ENCODE results near the gene MTA1.

DNA sequence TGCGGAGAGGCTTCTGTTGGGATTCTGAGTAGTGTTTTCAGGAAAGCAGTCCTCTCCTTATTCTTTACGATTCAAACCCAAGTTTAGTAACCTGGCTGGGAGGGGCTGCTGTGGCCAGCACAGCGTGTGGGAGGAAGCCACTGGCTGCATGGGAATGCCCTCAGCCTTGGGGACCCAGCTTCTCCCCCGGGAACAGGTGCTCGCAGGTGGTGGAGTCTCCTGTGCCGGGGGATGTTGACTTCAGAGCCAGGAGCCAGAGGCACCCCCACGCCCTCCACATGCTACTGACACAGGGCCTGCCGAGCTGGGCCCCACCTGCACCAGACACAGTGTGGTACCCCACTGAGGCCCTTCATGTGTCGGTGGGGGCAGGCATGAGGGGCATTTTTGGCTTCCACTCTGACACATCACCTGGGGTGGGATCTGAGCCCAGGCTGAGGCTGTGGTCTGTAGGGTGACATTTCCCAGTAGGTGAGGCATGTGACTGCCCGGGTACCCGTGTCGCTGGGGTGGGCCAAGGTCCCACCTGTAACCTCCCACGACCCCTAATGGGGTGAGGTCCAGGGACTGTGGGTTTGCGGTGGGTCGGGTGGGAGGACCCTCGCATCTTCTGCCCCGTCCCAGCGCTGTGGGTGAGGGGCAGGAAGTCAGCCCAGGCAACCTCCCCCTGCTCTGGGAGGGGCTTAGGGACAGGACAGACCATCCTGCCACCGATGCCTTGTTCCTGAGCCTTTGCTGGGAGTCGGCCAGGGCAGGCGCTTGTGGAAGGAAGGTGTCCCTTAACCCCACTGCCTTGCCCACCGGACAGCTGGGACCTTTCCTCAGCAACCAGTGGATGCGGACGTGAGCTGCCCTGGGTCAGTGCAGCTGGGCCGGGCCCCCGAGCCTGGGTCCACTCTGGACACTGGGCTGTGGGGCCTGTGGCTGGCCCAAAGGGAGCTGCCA, 26.5 kb downstream of the MTA1 start:
- TF ChIP-seq, protein P1, sequence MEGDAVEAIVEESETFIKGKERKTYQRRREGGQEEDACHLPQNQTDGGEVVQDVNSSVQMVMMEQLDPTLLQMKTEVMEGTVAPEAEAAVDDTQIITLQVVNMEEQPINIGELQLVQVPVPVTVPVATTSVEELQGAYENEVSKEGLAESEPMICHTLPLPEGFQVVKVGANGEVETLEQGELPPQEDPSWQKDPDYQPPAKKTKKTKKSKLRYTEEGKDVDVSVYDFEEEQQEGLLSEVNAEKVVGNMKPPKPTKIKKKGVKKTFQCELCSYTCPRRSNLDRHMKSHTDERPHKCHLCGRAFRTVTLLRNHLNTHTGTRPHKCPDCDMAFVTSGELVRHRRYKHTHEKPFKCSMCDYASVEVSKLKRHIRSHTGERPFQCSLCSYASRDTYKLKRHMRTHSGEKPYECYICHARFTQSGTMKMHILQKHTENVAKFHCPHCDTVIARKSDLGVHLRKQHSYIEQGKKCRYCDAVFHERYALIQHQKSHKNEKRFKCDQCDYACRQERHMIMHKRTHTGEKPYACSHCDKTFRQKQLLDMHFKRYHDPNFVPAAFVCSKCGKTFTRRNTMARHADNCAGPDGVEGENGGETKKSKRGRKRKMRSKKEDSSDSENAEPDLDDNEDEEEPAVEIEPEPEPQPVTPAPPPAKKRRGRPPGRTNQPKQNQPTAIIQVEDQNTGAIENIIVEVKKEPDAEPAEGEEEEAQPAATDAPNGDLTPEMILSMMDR (conservative IDR thresholded peaks at IDR 0.05; ENCODE audit: low read length), result no peak
- no peak for TF ChIP-seq EZH2phosphoT487 (IDR thresholded peaks at IDR 0.05; ENCODE audit: borderline replicate concordance, low read depth, low read length)

All from OCI-LY7 (cell line).